Measurements from ENCODE around the gene ELF5. TPM values are rescaled to one million over a fixed set of nuclear protein-coding genes. Genes with fewer than 3 reads are reported as not detected.

ELF5 gene
- total and polyA plus RNA-seq, 2 of the 13 experiments (the other 11 are each of a cell fraction or from before 2014, with no cell fraction given), result 0.51 to 2.6 TPM

GRCh38 chr11:34433899-34434298 is 79.7 kb downstream of the ELF5 start (continued):
- TF ChIP-seq ARID5B (CRISPR knock-in tag; IDR thresholded peaks at IDR 0.05) (peak; percentile 93), PPARG (CRISPR knock-in tag; conservative IDR thresholded peaks at IDR 0.05) (peak; percentile 49; the same call in 1 of the 2 replicates), ZNF331 (CRISPR knock-in tag; IDR thresholded peaks at IDR 0.05) (peak; percentile 55; the same call in 1 of the 2 replicates), KMT2B (CRISPR knock-in tag; IDR thresholded peaks at IDR 0.05) (no peak), PAXIP1 (CRISPR knock-in tag; conservative IDR thresholded peaks at IDR 0.05) (peak; percentile 65), TBL1XR1 (IDR thresholded peaks at IDR 0.05; ENCODE audit: borderline replicate concordance, low read length, partially characterized antibody) (peak; percentile 97), SNAPC2 (CRISPR knock-in tag; IDR thresholded peaks at IDR 0.05) (no peak), SOX5 (CRISPR knock-in tag; IDR thresholded peaks at IDR 0.05; ENCODE audit: borderline replicate concordance) (peak; percentile 63; the same call in 1 of the 2 replicates), ZMYM4 (CRISPR knock-in tag; IDR thresholded peaks at IDR 0.05) (peak; percentile 49), HNF4A (CRISPR knock-in tag; IDR thresholded peaks at IDR 0.05) (peak; percentile 54), RXRB (CRISPR knock-in tag; IDR thresholded peaks at IDR 0.05; ENCODE audit: borderline replicate concordance) (peak; percentile 89), DR1 (CRISPR knock-in tag; IDR thresholded peaks at IDR 0.05) (no peak), ZFX (CRISPR knock-in tag; IDR thresholded peaks at IDR 0.05; ENCODE audit: low read depth) (0 out of 2 replicates have a peak, but pooled peaks have one; percentile 28), CTCF (CRISPR knock-in tag; IDR thresholded peaks at IDR 0.05) (no peak), TBP (CRISPR knock-in tag; IDR thresholded peaks at IDR 0.05) (no peak), ZFYVE20 (CRISPR knock-in tag; IDR thresholded peaks at IDR 0.05; ENCODE audit: borderline replicate concordance, low read depth) (no peak), NR2F6 (IDR thresholded peaks at IDR 0.05) (peak; percentile 48; the same call in 1 of the 2 replicates), NR2F6 (CRISPR knock-in tag; IDR thresholded peaks at IDR 0.05) (peak; percentile 36; the same call in 1 of the 2 replicates), ZSCAN12 (CRISPR knock-in tag; IDR thresholded peaks at IDR 0.05) (no peak), ZNF441 (CRISPR knock-in tag; IDR thresholded peaks at IDR 0.05; ENCODE audit: borderline replicate concordance) (0 out of 2 replicates have a peak, but pooled peaks have one; percentile 31), ZBTB25 (CRISPR knock-in tag; IDR thresholded peaks at IDR 0.05) (no peak), ZIK1 (CRISPR knock-in tag; IDR thresholded peaks at IDR 0.05; ENCODE audit: borderline replicate concordance, low read depth) (no peak)

Measured in HepG2 (cell line).